HEK293 (cell line): ENCODE results near the gene LCN6.

Experiments used
- CTCF ChIA-PET: fragments of 350-600 bp; formaldehyde crosslinking; extraction: SDS; loops from one replicate; lab custom pipeline; 2021; ENCODE audit warnings: antibody characterized with exemption; lab: Yijun Ruan, JAX
- POLR2A ChIA-PET: fragments of 300-600 bp; formaldehyde crosslinking; extraction: SDS; loops from one replicate; lab custom pipeline; 2020; ENCODE audit warnings: antibody characterized with exemption, inconsistent platforms; lab: Yijun Ruan, JAX
- H3K27ac ChIP-seq: fragments of 200-500 bp; sonication (Bioruptor generic); 2 replicates; pipeline ENCODE4 v1.5.1; 2014; ENCODE audit warnings: low read depth, low read length, control low read depth, inconsistent platforms; ENCODE audit errors: extremely low read depth
- H3K36me3 ChIP-seq, 2 experiments: fragments of 200-500 bp in 1 of 2; sonication (Bioruptor generic) in 1 of 2; 1 replicate in 1 of 2; 2 replicates in 1 of 2; pipeline ENCODE4 v1.5.1; 2014 to 2017; ENCODE audit warnings: inconsistent platforms in 2 of 2, low read length in 2 of 2; ENCODE audit not compliant: control insufficient read depth in 2 of 2, insufficient read depth in 1 of 2
- H3K4me1 ChIP-seq: fragments of 200-500 bp; sonication (Bioruptor generic); 2 replicates; pipeline ENCODE4 v1.5.1; 2014; ENCODE audit warnings: mild to moderate bottlenecking, low read length, inconsistent platforms; ENCODE audit not compliant: control insufficient read depth, insufficient read depth
- H3K4me3 ChIP-seq: 2 replicates; pipeline ENCODE4 v1.5.1; 2011; ENCODE audit warnings: low read depth, mild to moderate bottlenecking, control low read depth, low read length, moderate library complexity
- H3K9me3 ChIP-seq: fragments of 200-500 bp; sonication (Bioruptor generic); 2 replicates; pipeline ENCODE4 v1.5.1; 2014; ENCODE audit warnings: low read depth, low read length, inconsistent platforms; ENCODE audit not compliant: control insufficient read depth, insufficient read depth
- ATF2 ChIP-seq: fragments of 450-650 bp; formaldehyde crosslinking; IDR thresholded peaks from 2 replicates; pipeline ENCODE4 v1.5.1; 2016; ENCODE audit warnings: missing biosample characterization, missing genetic modification characterization, low read depth
- ELK4 ChIP-seq: IDR thresholded peaks from 2 replicates; pipeline ENCODE4 v1.6.1; 2011; ENCODE audit warnings: mild to moderate bottlenecking, low read depth, low read length, borderline replicate concordance
- GLIS2 ChIP-seq: fragments of 450-650 bp; formaldehyde crosslinking; IDR thresholded peaks from 2 replicates; pipeline ENCODE4 v1.5.1; 2016; ENCODE audit warnings: missing biosample characterization, missing genetic modification characterization
- HOXA7 ChIP-seq: sonication (generic); formaldehyde crosslinking; IDR thresholded peaks from 2 replicates; pipeline ENCODE4 v1.8.1; 2022; ENCODE audit warnings: missing genetic modification reagents, borderline replicate concordance
- KLF8 ChIP-seq: fragments of 450-650 bp; formaldehyde crosslinking; IDR thresholded peaks from 2 replicates; pipeline ENCODE4 v1.5.1; 2016; ENCODE audit warnings: missing biosample characterization, missing genetic modification characterization
- TRIM28 ChIP-seq: IDR thresholded peaks from 2 replicates; pipeline ENCODE4 v1.6.1; 2011; ENCODE audit warnings: low read length, control low read depth, borderline replicate concordance
- YY2 ChIP-seq: fragments of 450-650 bp; formaldehyde crosslinking; IDR thresholded peaks from 2 replicates; pipeline ENCODE4 v1.5.1; 2016; ENCODE audit warnings: missing biosample characterization, missing genetic modification characterization
- ZBTB21 ChIP-seq: fragments of 450-650 bp; formaldehyde crosslinking; IDR thresholded peaks from 2 replicates; pipeline ENCODE4 v1.5.1; 2017; ENCODE audit warnings: missing biosample characterization, missing genetic modification characterization
- ZBTB8A ChIP-seq: fragments of 450-650 bp; formaldehyde crosslinking; IDR thresholded peaks from 2 replicates; pipeline ENCODE4 v1.5.1; 2016; ENCODE audit warnings: missing biosample characterization, missing genetic modification characterization
- ZFHX2 ChIP-seq: fragments of 450-650 bp; formaldehyde crosslinking; conservative IDR thresholded peaks from 2 replicates; pipeline ENCODE4 v1.5.1; 2016; ENCODE audit warnings: missing biosample characterization, missing genetic modification characterization
- ZFP41 ChIP-seq: fragments of 450-650 bp; formaldehyde crosslinking; IDR thresholded peaks from 2 replicates; pipeline ENCODE4 v1.5.1; 2016; ENCODE audit warnings: missing biosample characterization, missing genetic modification characterization, borderline replicate concordance
- ZNF146 ChIP-seq: fragments of 450-650 bp; formaldehyde crosslinking; IDR thresholded peaks from 2 replicates; pipeline ENCODE4 v1.5.1; 2016; ENCODE audit warnings: missing biosample characterization, missing genetic modification characterization
- ZNF302 ChIP-seq: fragments of 450-650 bp; formaldehyde crosslinking; IDR thresholded peaks from 2 replicates; pipeline ENCODE4 v1.5.1; 2016; ENCODE audit warnings: missing biosample characterization, missing genetic modification characterization, low read depth
- ZNF514 ChIP-seq: fragments of 450-650 bp; formaldehyde crosslinking; IDR thresholded peaks from 2 replicates; pipeline ENCODE4 v1.5.1; 2016; ENCODE audit warnings: missing biosample characterization, missing genetic modification characterization
- ZNF548 ChIP-seq: fragments of 450-650 bp; formaldehyde crosslinking; IDR thresholded peaks from 2 replicates; pipeline ENCODE4 v1.5.1; 2016; ENCODE audit warnings: missing biosample characterization, missing genetic modification characterization
- ZNF610 ChIP-seq: fragments of 450-650 bp; formaldehyde crosslinking; IDR thresholded peaks from 2 replicates; pipeline ENCODE4 v1.5.1; 2016; ENCODE audit warnings: missing biosample characterization, missing genetic modification characterization, borderline replicate concordance
- ZNF654 ChIP-seq: fragments of 450-650 bp; formaldehyde crosslinking; IDR thresholded peaks from 2 replicates; pipeline ENCODE4 v1.5.1; 2016; ENCODE audit warnings: low read depth, missing biosample characterization, missing genetic modification characterization
- ZNF76 ChIP-seq: fragments of 450-650 bp; formaldehyde crosslinking; IDR thresholded peaks from 2 replicates; pipeline ENCODE4; 2016; ENCODE audit warnings: low read depth, missing biosample characterization, missing genetic modification characterization, borderline replicate concordance
- ZNF792 ChIP-seq: fragments of 450-650 bp; formaldehyde crosslinking; IDR thresholded peaks from 2 replicates; pipeline ENCODE4 v1.5.1; 2016; ENCODE audit warnings: missing biosample characterization, missing genetic modification characterization
- ZNF837 ChIP-seq: fragments of 450-650 bp; formaldehyde crosslinking; IDR thresholded peaks from 2 replicates; pipeline ENCODE4 v1.5.1; 2016; ENCODE audit warnings: missing biosample characterization, missing genetic modification characterization
- ZSCAN5A ChIP-seq: fragments of 450-650 bp; formaldehyde crosslinking; IDR thresholded peaks from 2 replicates; pipeline ENCODE4 v1.5.1; 2016; ENCODE audit warnings: missing biosample characterization, missing genetic modification characterization
- TF ChIP-seq, protein P1 (sequence below): sonication (generic); formaldehyde crosslinking; IDR thresholded peaks from 2 replicates; pipeline ENCODE4 v1.8.1; 2022; ENCODE audit warnings: mild to moderate bottlenecking, moderate library complexity, missing genetic modification reagents
- TF ChIP-seq, protein P2 (sequence below): fragments of 450-650 bp; formaldehyde crosslinking; IDR thresholded peaks from 2 replicates; pipeline ENCODE4 v1.5.1; 2016; ENCODE audit warnings: missing biosample characterization, missing genetic modification characterization
- TF ChIP-seq, protein P3 (sequence below): fragments of 450-650 bp; formaldehyde crosslinking; conservative IDR thresholded peaks from 2 replicates; pipeline ENCODE4 v1.5.1; 2016; ENCODE audit warnings: low read depth, missing biosample characterization, missing genetic modification characterization
- TF ChIP-seq, protein P4 (sequence below): fragments of 450-650 bp; formaldehyde crosslinking; IDR thresholded peaks from 2 replicates; pipeline ENCODE4 v1.5.1; 2016; ENCODE audit warnings: missing biosample characterization, missing genetic modification characterization

LCN6 gene

DNA sequence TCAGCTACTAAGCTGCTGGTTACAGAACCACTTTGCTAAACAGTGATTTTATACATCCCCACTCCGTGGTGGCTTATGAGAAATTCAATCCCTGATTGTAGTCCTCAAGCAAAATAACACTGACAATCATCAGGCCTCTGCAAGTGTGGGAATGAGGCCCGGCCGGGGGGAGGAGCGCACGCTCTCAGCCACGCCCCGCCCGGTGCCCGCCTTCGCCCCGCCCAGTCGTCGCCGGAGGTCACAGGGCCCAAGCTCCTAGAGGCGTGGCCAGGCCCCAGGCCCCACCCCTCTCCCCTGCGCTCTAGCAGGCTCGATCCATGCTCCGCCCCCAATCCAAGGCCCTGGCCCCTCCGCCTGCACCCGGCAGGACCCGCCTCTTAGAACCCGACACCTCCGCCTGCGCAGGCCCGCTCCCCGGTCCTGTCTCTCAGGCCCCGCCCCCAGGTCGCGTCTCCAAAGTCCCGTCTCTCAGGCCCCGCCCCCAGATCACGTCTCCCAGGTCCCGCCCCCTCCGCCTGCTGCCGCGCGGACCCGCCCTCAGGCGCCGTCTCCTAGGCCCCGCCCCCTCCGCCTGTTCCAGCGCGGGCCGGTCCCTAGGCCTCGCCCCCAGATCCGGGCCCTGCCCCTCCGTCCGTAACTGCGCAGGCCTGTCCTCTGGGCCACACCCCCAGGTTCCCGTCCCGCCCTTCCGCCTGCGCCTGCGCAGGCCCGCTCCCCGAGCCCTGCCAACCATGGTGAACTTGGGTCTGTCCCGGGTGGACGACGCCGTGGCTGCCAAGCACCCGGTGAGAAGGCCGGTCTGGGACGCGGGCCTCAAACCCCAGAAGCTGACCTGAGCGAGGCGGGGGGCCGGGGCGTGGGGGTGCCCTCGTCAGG is 42.6 kb upstream of the LCN6 start, which contains the start of gene TMEM141:
TSS of gene TMEM141 (plus strand) at position 705 of the 876 bp plus-strand sequence. CDS start at position 732, 27 bp downstream.
- Histone ChIP-seq H3K9me3 (no peaks in the 10 kb centered on the region), H3K4me1 (peaks cover 6% of the 10 kb centered on the region), H3K36me3 (peaks cover 0 to 21% of the 10 kb centered on the region in 2 experiments; a peak in 1 of 3 replicates), H3K4me3 (peak within 1 kb of the TSS; percentile 47), H3K27ac (peak within 1 kb of the TSS; percentile 74)
- POLR2A ChIA-PET, result interaction anchor here (0.5 to 2.0 kb wide), 19 partner anchors 9 to 669 kb away, joined by 3 to 24 read pairs (median 4); partner anchors contain the start of genes FBXW5, MAN1B1, TPRN and TRAF2
- CTCF ChIA-PET, result interaction anchor here (0.6 to 6.1 kb wide), 14 partner anchors 11 to 583 kb away, joined by 3 to 61 read pairs (median 4); partner anchors contain the start of gene AJM1
- TF ChIP-seq, protein P1, sequence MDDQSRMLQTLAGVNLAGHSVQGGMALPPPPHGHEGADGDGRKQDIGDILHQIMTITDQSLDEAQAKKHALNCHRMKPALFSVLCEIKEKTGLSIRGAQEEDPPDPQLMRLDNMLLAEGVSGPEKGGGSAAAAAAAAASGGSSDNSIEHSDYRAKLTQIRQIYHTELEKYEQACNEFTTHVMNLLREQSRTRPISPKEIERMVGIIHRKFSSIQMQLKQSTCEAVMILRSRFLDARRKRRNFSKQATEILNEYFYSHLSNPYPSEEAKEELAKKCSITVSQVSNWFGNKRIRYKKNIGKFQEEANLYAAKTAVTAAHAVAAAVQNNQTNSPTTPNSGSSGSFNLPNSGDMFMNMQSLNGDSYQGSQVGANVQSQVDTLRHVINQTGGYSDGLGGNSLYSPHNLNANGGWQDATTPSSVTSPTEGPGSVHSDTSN, result no peak
- TF ChIP-seq ZBTB8A (no peak), KLF8 (tag by site-specific recombination) (peak; percentile 77), ZNF514 (tag by site-specific recombination) (no peak), ZNF610 (tag by site-specific recombination) (no peak), HOXA7 (no peak), ZBTB21 (tag by site-specific recombination) (no peak), ZNF76 (no peak), ZNF302 (tag by site-specific recombination) (no peak), YY2 (no peak), ZNF548 (tag by site-specific recombination) (no peak), ZNF146 (tag by site-specific recombination) (no peak), ZFP41 (tag by site-specific recombination) (no peak), ZSCAN5A (tag by site-specific recombination) (no peak), GLIS2 (peak; percentile 51), ATF2 (tag by site-specific recombination) (no peak), TRIM28 (no peak), ZNF837 (tag by site-specific recombination) (no peak), ZNF654 (tag by site-specific recombination) (no peak), ZNF792 (tag by site-specific recombination) (no peak), ELK4 (no peak), ZFHX2 (tag by site-specific recombination) (peak; percentile 55)
- TF ChIP-seq, protein P2, sequence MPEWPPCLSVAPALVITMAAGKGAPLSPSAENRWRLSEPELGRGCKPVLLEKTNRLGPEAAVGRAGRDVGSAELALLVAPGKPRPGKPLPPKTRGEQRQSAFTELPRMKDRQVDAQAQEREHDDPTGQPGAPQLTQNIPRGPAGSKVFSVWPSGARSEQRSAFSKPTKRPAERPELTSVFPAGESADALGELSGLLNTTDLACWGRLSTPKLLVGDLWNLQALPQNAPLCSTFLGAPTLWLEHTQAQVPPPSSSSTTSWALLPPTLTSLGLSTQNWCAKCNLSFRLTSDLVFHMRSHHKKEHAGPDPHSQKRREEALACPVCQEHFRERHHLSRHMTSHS (tag by site-specific recombination), result no peak
- TF ChIP-seq, protein P3, sequence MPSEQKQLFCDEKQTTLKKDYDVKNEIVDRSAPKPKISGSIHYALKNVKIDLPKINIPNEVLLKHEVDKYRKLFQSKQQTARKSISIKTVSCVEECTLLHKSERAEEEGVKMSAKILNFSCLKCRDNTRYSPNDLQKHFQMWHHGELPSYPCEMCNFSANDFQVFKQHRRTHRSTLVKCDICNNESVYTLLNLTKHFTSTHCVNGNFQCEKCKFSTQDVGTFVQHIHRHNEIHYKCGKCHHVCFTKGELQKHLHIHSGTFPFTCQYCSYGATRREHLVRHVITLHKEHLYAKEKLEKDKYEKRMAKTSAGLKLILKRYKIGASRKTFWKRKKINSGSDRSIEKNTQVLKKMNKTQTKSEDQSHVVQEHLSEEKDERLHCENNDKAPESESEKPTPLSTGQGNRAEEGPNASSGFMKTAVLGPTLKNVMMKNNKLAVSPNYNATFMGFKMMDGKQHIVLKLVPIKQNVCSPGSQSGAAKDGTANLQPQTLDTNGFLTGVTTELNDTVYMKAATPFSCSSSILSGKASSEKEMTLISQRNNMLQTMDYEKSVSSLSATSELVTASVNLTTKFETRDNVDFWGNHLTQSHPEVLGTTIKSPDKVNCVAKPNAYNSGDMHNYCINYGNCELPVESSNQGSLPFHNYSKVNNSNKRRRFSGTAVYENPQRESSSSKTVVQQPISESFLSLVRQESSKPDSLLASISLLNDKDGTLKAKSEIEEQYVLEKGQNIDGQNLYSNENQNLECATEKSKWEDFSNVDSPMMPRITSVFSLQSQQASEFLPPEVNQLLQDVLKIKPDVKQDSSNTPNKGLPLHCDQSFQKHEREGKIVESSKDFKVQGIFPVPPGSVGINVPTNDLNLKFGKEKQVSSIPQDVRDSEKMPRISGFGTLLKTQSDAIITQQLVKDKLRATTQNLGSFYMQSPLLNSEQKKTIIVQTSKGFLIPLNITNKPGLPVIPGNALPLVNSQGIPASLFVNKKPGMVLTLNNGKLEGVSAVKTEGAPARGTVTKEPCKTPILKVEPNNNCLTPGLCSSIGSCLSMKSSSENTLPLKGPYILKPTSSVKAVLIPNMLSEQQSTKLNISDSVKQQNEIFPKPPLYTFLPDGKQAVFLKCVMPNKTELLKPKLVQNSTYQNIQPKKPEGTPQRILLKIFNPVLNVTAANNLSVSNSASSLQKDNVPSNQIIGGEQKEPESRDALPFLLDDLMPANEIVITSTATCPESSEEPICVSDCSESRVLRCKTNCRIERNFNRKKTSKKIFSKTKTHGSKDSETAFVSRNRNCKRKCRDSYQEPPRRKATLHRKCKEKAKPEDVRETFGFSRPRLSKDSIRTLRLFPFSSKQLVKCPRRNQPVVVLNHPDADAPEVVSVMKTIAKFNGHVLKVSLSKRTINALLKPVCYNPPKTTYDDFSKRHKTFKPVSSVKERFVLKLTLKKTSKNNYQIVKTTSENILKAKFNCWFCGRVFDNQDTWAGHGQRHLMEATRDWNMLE (tag by site-specific recombination), result no peak
- TF ChIP-seq, protein P4, sequence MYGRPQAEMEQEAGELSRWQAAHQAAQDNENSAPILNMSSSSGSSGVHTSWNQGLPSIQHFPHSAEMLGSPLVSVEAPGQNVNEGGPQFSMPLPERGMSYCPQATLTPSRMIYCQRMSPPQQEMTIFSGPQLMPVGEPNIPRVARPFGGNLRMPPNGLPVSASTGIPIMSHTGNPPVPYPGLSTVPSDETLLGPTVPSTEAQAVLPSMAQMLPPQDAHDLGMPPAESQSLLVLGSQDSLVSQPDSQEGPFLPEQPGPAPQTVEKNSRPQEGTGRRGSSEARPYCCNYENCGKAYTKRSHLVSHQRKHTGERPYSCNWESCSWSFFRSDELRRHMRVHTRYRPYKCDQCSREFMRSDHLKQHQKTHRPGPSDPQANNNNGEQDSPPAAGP (tag by site-specific recombination), result peak; percentile 27; the same call in 1 of the 2 replicates
